HG02852 (cell line): Measurements from ENCODE around the gene RPP25L.

Experiments
- ATAC-seq: cut with Tn5 transposase; IDR thresholded peaks from one replicate; pipeline ENCODE4 v1.9.1; 2021; ENCODE audit warnings: mild to moderate bottlenecking, moderate library complexity; ENCODE audit not compliant: unreplicated experiment

RPP25L gene

GRCh38 chr9:34638138-34638445, 26.2 kb upstream of the RPP25L start:
- ATAC-seq: no peak

- ATAC-seq: peak; percentile 82
These were observed 25.6 kb upstream of the RPP25L start, which contains the start of gene SIGMAR1 for GRCh38 chr9:34637356-34638137. Gene SIGMAR1, minus strand, starts transcription at chr9:34637787. Its CDS starts 90 bp downstream, at chr9:34637697.

GRCh38 chr9:34636791-34637355, 25.0 kb upstream of the RPP25L start:
- ATAC-seq: no peak

- ATAC-seq: no peak
These were observed 23.7 kb upstream of the RPP25L start for GRCh38 chr9:34635556-34635955.

- ATAC-seq: no peak
These were observed 22.8 kb upstream of the RPP25L start for GRCh38 chr9:34634551-34635248.

- peak; percentile 36 for ATAC-seq
These were observed 22.1 kb upstream of the RPP25L start for GRCh38 chr9:34633851-34634550.

- ATAC-seq: no peak
These were observed 21.3 kb upstream of the RPP25L start for GRCh38 chr9:34633166-34633565.

- ATAC-seq: no peak
These were observed 18.7 kb upstream of the RPP25L start for GRCh38 chr9:34630402-34631154.

GRCh38 chr9:34629491-34629808, 17.6 kb upstream of the RPP25L start:
- no peak for ATAC-seq

GRCh38 chr9:34628656-34629490, 17.0 kb upstream of the RPP25L start, which contains the start of gene ARID3C:
Gene ARID3C, minus strand, starts transcription at chr9:34629066. Its CDS starts 1,052 bp downstream, at chr9:34628014.
- ATAC-seq: no peak

GRCh38 chr9:34627716-34628655, 16.1 kb upstream of the RPP25L start:
- no peak for ATAC-seq

- no peak for ATAC-seq
These were observed 13.2 kb upstream of the RPP25L start for GRCh38 chr9:34625186-34625486.

- ATAC-seq: no peak
These were observed 12.7 kb upstream of the RPP25L start for GRCh38 chr9:34624475-34625185.

- no peak for ATAC-seq
These were observed 11.7 kb upstream of the RPP25L start for GRCh38 chr9:34623374-34624235.

- peak; percentile 99 for ATAC-seq
These were observed 8.4 kb upstream of the RPP25L start, which contains the start of gene DCTN3 for GRCh38 chr9:34620061-34620994. Gene DCTN3, minus strand, starts transcription at chr9:34620495. Its CDS starts 31 bp downstream, at chr9:34620464.

- ATAC-seq: no peak
These were observed 3.2 kb upstream of the RPP25L start for GRCh38 chr9:34615132-34615531.
